Brain pericyte (primary cell): Measurements from ENCODE around the gene GPC5.
"Not testable (repeated sequence)": the region's sequence is repeated elsewhere in the genome, so short reads cannot be mapped to it uniquely, and the experiment has no call there.

ENCODE experiments used
- DNase-seq: peaks from one replicate; pipeline ENCODE4 v3.0.0-alpha.2; 2012; ENCODE audit warnings: low read depth, low spot score

GPC5 gene

GRCh38 chr13:92621985-92622384, 1223.6 kb downstream of the GPC5 start:
- no peak for DNase-seq

GRCh38 chr13:92622905-92623304, 1224.5 kb downstream of the GPC5 start:
- DNase-seq = no peak

GRCh38 chr13:92626274-92626673, 1227.9 kb downstream of the GPC5 start:
- DNase-seq = no peak

GRCh38 chr13:92640936-92641335, 1242.5 kb downstream of the GPC5 start:
- no peak for DNase-seq

- no peak for DNase-seq
Measured at GRCh38 chr13:92649140-92649813, 1250.9 kb downstream of the GPC5 start.

GRCh38 chr13:92656103-92656502, 1257.7 kb downstream of the GPC5 start:
- no peak for DNase-seq

- no peak for DNase-seq
Measured at GRCh38 chr13:92656648-92657047, 1258.2 kb downstream of the GPC5 start.

- DNase-seq = no peak
Measured at GRCh38 chr13:92657565-92657964, 1259.1 kb downstream of the GPC5 start.

- DNase-seq = no peak
Measured at GRCh38 chr13:92658293-92658692, 1259.9 kb downstream of the GPC5 start.

GRCh38 chr13:92661406-92661805, 1263.0 kb downstream of the GPC5 start:
- DNase-seq = no peak

- DNase-seq = no peak
Measured at GRCh38 chr13:92668157-92668556, 1269.7 kb downstream of the GPC5 start.

- no peak for DNase-seq
Measured at GRCh38 chr13:92670096-92670495, 1271.7 kb downstream of the GPC5 start.

- DNase-seq = no peak
Measured at GRCh38 chr13:92671821-92672220, 1273.4 kb downstream of the GPC5 start.

GRCh38 chr13:92676246-92676645, 1277.8 kb downstream of the GPC5 start:
- DNase-seq = no peak

GRCh38 chr13:92677571-92677970, 1279.2 kb downstream of the GPC5 start:
- no peak for DNase-seq

GRCh38 chr13:92679602-92680001, 1281.2 kb downstream of the GPC5 start:
- no peak for DNase-seq

- DNase-seq = no peak
Measured at GRCh38 chr13:92681239-92681638, 1282.8 kb downstream of the GPC5 start.

- no peak for DNase-seq
Measured at GRCh38 chr13:92682832-92683517, 1284.6 kb downstream of the GPC5 start.

- DNase-seq = no peak
Measured at GRCh38 chr13:92694047-92694446, 1295.6 kb downstream of the GPC5 start.

GRCh38 chr13:92695827-92696226, 1297.4 kb downstream of the GPC5 start:
- not testable (repeated sequence) for DNase-seq

GRCh38 chr13:92716749-92717148, 1318.3 kb downstream of the GPC5 start:
- DNase-seq = no peak

- DNase-seq = no peak
Measured at GRCh38 chr13:92717857-92718256, 1319.4 kb downstream of the GPC5 start.

GRCh38 chr13:92719868-92720267, 1321.4 kb downstream of the GPC5 start:
- no peak for DNase-seq
